GM21737 (cell line): ENCODE measurements around the gene VSTM4.

Source experiments
- ATAC-seq: cut with Tn5 transposase; IDR thresholded peaks from one replicate; pipeline ENCODE4 v1.9.1; 2021; ENCODE audit warnings: mild to moderate bottlenecking, moderate library complexity; ENCODE audit not compliant: unreplicated experiment

VSTM4 gene

GRCh38 chr10:49011756-49012155, 103.6 kb downstream of the VSTM4 start:
- no peak for ATAC-seq

- ATAC-seq = no peak
Observed at GRCh38 chr10:49010865-49011264, 104.5 kb downstream of the VSTM4 start.

- no peak for ATAC-seq
Observed at GRCh38 chr10:49010295-49010694, 105.0 kb downstream of the VSTM4 start.

- ATAC-seq = no peak
Observed at GRCh38 chr10:49009199-49009979, 105.9 kb downstream of the VSTM4 start.

- ATAC-seq = no peak
Observed at GRCh38 chr10:49008505-49009198, 106.7 kb downstream of the VSTM4 start.

- no peak for ATAC-seq
Observed at GRCh38 chr10:49008091-49008490, 107.2 kb downstream of the VSTM4 start.

- ATAC-seq = no peak
Observed at GRCh38 chr10:49007129-49007528, 108.2 kb downstream of the VSTM4 start.

GRCh38 chr10:49005270-49005669, 110.1 kb downstream of the VSTM4 start:
- no peak for ATAC-seq

GRCh38 chr10:49001870-49002672, 113.3 kb downstream of the VSTM4 start:
- ATAC-seq = no peak

- no peak for ATAC-seq
Observed at GRCh38 chr10:49001402-49001801, 113.9 kb downstream of the VSTM4 start.

GRCh38 chr10:49000437-49001398, 114.6 kb downstream of the VSTM4 start:
- ATAC-seq = no peak

- ATAC-seq = no peak
Observed at GRCh38 chr10:48999346-48999745, 116.0 kb downstream of the VSTM4 start.

- no peak for ATAC-seq
Observed at GRCh38 chr10:48996329-48996728, 119.0 kb downstream of the VSTM4 start.

GRCh38 chr10:48993627-48994026, 121.7 kb downstream of the VSTM4 start:
- ATAC-seq = no peak

GRCh38 chr10:48990226-48990625, 125.1 kb downstream of the VSTM4 start:
- ATAC-seq = no peak

GRCh38 chr10:48985621-48986158, 129.6 kb downstream of the VSTM4 start:
- ATAC-seq = no peak

- ATAC-seq = no peak
Observed at GRCh38 chr10:48983648-48984351, 131.5 kb downstream of the VSTM4 start.

GRCh38 chr10:48982584-48982983, 132.7 kb downstream of the VSTM4 start:
- no peak for ATAC-seq

GRCh38 chr10:48981310-48981907, 133.9 kb downstream of the VSTM4 start:
- no peak for ATAC-seq
